HG03039 (cell line): ENCODE results near the gene APBB2.
"Not testable (repeated sequence)": the region's sequence is repeated elsewhere in the genome, so short reads cannot be mapped to it uniquely, and the experiment has no call there.

ENCODE experiments used
- ATAC-seq: cut with Tn5 transposase; IDR thresholded peaks from one replicate; pipeline ENCODE4 v1.9.1; 2021; ENCODE audit warnings: mild to moderate bottlenecking, moderate library complexity; ENCODE audit not compliant: unreplicated experiment

Gene APBB2

DNA sequence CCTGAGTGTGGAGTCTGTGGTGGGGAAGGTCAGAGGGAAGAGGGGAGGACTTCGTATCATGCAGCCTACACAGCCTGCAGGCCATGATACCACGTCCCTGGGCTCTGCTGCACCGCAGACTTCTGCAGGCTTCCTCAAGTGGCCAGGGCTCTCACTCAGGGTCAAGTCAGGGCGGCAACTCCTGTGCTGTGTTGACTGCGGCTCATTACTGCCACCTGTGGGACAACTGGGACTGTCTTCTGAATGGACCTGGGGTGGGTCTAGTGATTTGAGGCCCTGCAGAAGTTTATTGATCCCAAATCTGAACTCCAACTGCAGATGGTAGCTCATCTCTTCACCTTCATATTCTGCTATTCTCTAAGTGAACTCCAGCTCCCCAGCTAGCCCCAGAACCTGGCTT, 297.5 kb downstream of the APBB2 start:
- peak; percentile 56 for ATAC-seq

DNA sequence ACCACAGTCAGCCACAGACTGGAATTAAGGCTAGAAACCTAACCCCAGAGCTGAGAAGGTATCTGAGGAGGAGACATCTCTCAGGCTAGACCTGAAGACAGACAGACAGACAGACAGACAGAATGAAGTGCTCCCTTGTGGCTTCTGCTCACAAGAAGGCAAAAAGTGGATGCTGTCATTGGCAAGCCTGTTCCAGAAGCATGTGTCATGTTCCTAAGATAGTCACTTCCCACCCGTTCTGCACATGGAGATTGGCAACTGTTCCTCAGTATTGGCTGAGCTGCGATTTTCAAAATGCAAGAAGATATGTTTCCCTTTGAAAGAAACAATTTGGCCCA, 298.2 kb downstream of the APBB2 start:
- ATAC-seq = no peak

DNA sequence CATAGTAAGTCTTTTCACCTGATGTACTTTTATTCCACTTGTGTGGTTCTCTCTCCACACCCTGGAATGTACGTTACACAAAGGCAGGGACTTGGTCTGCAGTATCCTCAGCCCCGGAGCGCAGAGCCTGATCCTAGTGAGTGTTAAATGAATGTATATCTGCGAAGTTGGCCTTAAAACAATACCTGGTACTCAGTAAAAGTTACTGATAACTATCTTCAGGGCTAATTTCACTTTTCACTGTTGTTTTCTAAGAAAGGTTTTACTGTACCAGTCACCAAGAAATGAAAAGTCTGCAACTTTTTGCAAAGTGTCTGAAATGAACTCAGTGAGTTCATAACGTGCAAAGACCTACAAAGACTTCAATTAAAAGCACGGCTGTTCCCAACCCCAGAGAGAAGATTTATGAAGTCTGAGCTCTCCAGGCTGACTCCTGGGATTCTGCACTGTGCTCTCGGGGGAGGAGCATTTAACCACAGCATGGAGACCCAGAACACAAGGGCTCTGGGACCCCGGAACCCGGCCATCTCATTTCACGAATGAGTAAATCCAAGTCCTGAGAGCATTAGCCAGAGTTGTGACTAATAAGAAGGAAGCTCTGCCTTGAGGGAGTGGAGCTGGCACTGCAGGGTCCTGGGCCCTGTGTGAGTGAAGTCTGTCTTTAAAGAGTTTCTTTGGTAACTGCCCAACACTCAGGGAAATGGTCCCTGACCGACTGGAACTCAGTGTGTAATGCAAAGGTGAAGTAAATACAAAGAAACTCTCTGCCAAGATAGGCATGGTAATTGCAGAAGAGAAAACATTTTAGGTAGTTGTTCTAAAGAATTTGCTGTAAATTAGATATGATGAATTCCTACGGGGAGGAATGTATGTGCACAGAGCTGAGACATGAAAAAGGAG, 298.8 kb downstream of the APBB2 start:
- ATAC-seq = no peak

DNA sequence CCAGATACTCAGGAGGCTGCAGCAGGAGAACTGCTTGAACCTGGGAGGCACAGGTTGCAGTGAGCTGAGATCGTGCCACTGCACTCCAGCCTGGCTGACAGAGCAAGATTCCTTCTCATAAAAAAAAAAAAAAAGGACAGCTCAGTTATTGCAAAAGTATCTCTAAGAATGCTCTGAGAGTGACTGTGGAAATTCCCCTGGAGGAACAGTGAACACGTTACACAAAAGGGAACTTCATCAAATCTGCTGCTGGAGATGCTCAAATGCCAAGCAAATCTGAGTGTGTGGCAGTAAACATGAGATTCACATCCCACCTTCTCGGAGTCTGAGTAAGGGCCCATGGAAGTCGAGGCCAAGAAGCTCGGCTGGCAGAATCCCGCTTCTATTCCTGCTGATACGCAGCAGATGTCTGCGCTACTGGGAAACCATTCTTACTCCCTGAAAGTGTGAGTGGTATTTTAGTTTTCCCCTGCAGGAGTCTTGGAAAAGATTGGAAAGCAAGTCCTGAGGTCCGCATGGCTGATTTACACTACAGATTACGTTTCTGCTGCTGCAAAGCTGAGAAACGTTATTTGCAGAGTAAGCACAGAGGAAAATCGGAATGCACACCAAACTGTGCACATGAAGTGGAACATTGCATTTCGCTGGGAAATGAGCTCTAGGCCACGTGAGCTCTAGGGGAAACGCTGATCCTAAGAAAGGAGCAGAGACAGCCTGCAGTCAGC, 301.7 kb downstream of the APBB2 start:
- ATAC-seq = no peak

DNA sequence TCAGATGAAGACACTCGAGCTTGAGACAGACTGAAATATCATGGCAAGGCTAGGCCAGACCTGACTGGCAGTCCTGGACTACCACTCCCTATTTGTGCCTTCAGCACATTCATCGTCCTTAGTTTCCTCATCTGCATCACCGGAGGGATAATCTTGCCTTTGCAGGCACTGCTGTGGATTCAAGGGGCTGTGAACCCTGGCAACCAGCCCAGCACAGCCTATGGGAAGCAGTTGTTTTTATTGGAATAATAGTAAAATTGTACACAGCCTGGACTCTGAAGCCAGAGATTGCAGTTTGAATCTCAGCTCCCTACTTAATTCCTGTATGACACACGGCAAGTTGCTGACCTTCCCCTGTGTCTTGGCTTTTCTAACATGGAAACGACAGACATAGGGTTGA, 303.6 kb downstream of the APBB2 start:
- no peak for ATAC-seq

DNA sequence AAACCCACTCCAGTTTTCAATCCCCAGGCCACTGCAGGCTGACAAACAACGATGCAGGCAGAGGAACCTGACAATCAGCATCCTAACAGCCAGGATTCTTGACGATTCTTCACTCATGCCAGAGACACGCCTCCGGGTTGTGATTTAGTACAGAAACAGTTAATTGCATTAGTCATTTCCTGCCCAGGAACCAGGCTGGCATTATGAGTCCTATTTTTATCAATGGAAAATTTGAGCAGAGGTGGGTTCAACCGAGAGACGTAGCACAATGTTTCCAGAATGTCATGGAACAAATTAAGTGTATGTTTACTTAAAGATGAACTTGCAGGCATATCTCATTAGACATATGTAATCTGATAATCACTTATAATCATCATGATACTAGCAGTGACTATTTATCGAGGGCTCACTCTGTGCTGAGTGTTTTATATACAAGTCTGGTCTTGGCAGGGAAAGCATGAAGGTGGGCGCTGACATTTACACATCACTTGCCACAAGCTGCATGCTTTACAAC, 304.9 kb downstream of the APBB2 start:
- no peak for ATAC-seq

DNA sequence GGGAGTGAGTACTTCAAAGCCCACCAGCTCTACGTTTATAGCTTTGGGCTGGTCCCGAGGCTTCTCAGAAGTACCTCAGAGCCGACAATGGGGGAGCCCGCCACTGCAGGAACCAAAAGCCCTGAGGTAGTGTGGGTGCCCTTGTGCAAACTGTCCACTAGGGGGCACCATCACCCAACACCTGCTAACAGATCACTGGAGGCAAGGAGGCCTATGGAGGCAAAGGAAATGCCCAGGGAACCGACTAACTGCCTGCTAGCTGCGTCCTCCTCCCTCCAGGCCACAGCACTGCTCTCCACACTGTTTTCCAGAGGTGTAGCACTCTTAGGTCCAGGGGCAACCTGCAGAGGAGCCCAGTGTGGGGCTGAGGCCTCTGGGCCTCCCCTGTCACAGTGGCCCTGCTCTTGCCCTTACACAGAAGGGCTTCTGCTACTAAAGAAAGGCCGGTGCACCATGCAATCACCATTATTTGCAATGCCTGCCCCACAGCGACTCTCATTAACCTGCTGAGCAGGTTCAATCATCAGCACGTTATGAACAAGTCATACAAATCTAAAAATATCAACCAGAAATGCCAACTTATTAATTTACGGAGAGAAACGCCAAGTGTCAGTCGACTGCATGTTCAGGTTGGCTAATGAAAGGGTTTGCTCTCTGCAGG, 305.5 kb downstream of the APBB2 start:
- peak; percentile 82 for ATAC-seq

DNA sequence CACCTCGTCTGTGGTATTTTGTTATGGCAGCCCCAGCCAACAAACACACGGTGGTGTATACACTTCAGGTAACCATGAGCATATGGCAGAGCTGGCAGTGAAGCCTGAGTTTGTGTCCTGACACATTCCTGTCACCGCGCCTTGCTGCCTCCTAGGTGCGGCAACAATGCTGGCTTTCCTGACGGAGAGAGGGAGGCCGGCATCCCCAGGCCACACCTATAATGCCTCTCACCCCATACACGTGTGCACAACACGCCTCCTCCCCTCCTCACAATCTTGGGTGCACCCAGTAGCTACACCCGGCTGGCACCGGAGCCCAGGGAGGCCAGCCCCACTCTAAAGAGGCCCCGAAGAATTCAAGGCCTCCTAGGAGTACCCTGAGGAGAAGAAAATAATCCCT, 306.0 kb downstream of the APBB2 start:
- no peak for ATAC-seq

DNA sequence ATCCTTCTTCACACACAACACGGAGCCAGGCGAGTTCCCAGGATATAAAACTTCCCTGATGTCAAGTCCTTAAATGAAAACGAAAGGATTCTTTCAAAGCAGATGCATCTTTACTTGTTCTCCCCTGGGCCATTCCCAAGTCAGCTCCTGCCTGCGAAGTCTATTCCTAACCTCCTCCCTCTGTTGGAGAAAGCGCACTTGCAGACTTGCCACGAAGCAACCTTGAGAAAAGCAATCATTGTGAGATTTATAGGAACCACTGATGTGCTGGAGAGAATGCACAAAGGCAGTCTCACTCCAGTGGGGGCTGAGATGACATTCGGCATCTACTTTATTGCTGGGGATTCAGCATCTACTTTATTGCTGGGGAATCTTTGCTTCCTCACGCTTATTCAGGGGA, 308.9 kb downstream of the APBB2 start:
- ATAC-seq = no peak

DNA sequence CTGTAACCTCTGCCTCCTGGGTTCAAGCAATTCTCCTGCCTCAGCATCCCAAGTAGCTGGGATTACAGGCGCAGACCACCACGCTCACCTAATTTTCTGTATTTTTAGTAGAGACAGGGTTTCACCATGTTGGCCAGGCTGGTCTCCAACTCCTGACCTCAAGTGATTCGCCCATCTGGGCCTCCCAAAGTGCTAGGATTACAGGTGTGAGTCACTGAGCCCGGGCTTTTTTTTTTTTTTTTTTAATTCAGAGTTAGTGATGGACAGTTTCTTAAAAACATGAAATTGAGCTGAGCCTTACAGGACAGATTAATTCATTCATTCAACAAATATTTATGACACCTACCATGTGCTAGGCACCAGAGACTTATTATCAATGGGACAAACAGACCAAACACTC, 313.8 kb downstream of the APBB2 start:
- not testable (repeated sequence) for ATAC-seq

DNA sequence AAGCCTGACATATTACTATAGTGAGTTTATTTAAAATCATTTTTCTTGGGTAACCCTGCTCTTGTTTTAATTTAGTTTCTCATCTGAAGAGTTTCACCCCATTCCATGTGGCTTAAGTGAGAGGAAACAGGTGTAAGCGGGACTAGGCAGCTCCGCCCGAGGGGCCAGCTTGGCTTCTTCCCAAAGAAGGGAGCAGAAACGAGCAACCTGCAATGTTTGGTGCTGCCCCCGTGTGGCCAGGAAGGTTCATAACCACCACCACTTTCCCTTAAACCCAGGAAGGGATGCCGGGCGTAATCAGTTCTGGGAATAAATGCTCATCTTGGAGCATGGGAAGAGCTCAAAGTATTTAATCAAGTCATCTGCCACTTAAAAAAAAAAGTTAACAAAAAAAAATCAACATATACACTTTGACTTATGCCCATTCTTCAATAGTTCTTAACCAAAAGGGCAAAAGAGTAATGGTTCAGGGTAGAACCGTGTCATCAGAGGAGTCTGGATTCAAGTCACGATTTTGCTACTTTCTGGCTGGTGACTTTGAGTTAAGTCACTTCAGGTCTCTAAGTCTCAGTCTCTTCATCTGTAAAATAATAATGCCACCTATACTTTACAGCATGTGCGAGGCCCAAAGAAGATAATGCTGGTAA, 316.7 kb downstream of the APBB2 start:
- peak; percentile 72 for ATAC-seq

DNA sequence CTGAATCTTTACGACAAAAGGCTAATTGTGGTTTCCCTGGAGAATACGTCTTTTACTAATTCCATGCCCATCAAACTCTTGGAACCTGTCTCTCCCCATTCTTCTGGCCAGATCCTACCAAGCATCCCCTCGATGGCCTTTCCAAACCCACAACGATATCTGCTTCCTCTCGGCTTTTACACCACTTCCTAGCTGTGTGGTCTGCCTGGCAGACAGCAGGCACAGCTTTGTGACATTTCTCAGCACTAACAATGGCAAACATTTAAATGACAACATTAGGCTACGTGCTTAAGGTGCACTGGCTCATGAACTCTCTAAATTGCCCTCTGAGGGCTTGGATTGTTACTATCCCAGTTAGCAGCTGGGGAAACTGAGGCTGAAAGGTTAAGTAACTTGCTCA, 323.6 kb downstream of the APBB2 start:
- ATAC-seq = no peak

DNA sequence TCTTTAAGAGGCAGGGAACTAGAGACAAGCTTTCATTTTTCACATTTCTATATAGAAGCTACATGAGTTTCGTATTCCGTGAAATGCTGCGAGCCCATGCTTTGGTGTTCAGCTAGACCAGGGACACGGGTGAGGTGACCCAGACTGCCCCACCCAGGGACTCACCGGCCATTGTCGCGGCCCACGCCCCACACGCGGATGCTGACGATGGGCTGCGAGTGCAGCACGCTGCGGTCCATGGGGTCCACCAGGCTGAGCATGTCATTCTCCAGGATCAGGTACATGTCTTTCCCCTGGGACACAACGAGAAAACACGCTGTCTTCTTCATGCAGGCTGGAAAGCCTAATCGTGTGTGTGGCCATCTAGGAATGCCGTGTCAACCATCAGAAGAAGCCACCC, 324.1 kb downstream of the APBB2 start:
- ATAC-seq = no peak

DNA sequence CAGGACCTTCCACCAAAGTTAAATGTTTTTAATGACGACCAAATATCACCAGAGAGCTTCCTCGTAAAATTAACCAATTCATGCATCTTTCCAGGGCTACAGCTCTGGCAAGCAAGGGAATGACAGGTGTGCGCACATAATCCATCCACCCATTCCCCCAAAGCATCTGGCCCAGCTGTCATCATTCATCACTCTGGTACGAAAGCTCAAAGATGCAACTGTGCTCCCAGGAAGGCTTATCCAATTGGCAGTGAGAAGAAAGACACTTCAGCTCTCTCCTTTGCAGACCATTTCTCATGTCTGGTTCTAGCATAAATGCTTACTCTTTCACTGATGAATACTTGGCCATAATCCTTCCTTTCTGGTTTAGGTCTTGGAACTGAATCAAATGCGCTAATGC, 325.4 kb downstream of the APBB2 start:
- ATAC-seq = no peak

DNA sequence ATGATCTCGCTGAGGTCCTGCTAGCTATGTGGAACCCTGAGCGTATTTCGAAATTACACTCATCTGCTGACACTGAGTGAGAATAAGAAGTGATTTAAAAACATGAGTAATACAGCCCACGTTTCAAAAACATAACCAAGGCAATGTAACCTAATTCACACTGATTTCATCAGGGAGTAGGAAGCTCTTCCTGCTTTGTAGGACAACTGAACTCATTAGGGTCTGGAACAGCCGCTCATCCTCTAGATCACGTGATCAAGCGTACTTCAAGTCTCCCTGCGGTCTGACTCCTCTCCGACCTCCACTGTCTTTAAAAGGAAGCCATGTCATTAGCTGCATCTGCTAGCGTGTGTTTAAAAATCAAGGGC, 326.6 kb downstream of the APBB2 start:
- ATAC-seq = no peak

DNA sequence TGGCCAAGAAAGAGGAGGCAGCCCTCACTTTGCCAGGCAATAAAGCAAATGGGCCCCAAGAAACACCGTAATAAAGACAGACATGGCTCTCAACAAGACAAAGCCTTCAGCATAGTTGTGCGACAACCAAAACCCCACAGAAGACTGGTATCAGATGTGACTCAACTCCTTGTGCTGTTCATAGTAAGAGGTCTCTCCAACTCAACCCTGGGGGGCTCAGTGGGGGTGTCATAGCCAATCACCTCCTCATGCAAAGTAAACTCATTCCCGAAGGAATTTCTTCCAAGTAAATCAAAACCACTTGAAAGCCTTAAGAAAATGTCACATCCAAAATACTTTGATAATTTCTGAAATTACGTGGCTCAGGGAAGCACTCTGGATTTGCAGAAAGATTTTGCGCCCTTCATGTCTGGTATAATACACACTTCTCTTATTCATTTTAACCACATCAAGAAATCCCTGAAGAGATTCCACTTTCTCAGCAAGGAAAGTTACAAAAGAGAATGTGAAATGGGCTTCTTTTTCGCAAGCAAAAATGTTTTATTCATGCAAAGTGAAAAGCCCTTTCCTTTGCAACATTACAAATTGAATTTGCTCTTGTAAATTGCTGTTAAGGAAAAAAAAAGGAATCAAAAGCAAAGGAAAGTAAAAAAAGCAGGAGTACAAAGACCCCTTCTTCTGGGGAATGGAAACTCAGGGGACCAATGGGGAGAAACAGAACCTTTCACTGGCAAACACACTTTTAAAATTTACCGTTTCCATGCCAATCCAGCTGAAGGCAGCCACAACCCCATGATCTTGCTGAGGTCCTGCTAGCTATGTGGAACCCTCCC, 327.2 kb downstream of the APBB2 start:
- ATAC-seq = no peak

DNA sequence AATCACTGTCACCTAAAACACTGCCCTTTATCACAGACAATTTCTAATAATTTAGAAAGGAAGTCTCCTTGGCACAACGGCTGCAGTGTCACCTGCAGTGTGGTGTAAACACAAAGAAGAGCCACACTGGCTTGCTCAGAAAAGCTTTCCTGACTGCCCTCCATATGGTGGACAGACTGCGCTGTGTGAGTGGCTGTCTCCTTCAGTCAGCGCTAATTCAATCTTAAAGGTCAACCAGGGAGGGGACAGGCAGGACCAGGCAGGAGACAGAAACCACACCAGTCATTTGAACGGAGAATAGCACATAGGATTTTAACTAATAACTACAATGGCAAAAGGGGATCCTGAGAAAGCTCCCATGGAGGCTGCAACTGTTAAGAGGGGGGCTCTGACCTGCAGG, 332.5 kb downstream of the APBB2 start:
- no peak for ATAC-seq

DNA sequence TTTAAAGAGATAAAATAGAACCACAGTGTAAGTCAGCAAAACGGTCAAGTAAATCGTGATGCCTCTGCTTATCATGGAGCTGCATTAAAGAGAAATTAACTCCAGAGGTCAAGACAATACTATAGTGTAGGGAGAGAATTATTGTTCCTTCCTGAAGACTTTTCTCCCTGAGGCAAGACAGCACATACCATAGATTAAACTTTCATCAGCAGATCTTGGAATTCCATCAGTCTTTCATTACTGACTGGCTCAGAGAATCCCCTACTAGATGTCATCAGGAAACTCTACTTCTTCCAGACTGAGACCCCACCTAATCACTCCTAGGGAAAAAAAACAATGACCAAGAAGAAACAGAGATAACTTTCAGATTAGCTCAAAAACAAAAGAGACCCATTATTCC, 333.2 kb downstream of the APBB2 start:
- ATAC-seq = no peak

DNA sequence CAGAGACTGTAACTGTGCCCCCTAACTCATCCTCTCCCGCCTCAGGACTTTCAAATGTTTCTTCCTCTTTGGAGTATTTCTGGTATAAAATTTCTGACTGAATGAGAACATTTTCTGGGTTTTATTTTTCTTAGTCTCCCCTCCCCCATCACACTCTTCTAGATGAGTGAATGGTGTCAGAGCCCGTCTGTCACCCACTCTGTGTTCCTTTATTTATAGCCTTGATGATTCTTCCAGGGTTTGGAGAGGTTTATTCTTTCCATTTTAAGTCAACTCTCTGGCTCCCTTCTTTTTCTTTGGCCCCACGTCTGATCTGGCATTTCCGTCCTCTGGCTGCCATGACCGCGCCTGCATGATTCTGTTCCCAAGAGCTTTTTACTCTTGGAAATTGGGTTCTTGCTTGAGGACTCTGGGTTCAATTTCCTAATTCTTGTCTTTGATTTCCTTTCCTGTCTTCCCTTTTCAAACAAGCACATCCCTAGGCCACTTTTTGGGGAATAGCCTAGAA, 335.7 kb downstream of the APBB2 start:
- no peak for ATAC-seq

DNA sequence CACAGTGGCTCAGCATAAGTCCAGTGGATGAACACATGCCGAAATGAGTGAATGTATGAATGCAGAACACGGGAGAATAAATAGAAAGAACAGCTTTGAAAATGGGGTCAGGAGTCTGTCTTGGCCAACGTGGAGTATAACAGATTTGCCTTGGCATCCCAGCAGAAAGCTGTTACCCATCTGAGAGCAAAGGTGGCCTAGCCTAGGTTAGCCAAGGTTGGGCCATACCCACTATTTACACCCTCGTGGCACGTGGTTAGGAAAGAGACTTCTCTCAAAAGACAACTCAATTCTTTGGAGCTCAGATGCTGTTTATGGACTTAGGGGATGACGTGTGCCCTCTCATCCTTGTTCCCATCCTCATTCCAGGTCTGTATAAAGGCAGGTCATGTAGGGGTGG, 337.3 kb downstream of the APBB2 start:
- no peak for ATAC-seq
